GM21447 (cell line): ENCODE data around the gene CD58.
"Not testable (repeated sequence)": the region's sequence is repeated elsewhere in the genome, so short reads cannot be mapped to it uniquely, and the experiment has no call there.

Experiments used
- ATAC-seq: cut with Tn5 transposase; IDR thresholded peaks from one replicate; pipeline ENCODE4 v1.9.1; 2021; ENCODE audit not compliant: unreplicated experiment

CD58 gene

GRCh38 chr1:116572099-116572498 lies 1.3 kb upstream of the CD58 start:
- no peak for ATAC-seq

DNA sequence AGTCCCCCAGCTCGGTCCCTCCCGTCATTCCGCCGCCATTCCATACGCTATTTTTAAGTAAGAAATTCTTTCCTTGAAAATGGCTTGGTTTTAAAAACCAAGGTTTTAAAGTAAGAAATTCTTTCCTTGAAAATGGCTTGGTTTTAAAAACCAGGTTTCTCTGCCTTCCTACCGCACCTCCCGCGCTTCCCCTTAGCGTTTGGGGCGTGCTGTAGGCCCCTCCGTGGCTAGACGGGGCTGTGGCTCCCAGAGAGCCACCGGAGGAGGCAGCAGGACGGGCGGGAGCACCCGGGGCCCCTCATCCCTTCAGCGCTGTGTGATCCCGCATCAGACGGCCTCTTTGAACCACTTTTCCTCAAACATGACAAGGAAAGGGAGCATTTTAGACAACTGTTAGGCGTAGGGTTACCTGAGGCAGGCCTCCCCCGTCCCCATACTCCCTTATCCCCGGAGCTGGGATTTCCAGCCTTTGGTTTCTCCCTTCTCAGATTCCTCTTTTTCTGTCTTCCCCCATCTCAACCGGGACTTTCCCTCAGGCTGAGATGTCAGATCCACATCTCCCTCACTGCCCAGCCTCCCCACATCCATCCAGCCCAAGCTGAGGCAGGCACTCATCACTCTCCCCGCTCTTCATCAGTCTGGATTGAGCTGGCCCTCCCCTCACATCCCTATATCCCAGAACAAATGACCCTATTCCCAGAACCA lies 541 bp upstream of the CD58 start:
- ATAC-seq, result no peak

DNA sequence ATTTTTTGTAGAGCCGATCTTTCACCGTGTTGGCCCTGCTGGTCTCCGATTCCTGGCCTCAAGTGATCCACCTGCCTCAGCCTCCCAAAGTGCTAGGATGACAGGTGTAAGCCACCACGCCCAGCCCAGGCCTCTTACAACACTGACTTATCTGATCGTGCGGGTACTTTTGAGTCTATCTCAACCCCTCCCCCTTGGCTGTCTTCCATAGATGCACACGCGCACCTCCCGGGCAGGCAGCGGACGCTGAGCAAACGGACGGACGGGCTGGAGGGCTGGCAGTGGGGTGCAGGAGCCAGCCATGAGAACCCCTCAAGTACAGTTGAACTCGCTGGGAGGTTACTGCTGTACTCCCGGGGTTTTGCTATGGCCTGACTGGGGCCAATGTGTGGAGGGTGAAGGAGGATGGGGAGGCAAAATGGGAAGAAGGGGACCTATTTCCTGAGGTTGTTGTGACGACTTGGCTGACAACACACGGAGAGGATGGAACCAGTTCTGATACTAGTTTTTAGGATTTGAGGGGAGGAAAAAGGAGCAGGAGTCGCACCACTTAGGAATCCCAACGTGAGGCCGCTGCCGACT lies 959 bp downstream of the CD58 start:
- ATAC-seq, result no peak

DNA sequence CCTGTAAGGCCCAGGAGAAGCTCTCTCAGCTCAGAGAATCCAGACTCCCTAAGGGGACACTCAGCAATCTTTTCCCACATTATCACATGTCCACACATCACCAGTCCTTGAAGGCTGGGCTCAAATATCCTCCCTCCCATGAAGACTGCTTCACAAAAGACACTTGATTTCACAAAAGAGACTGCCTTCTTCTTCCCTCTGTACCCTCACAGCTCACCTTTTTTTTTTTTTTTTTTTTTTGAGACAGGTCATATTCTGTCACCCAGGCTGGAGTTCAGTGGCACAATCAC lies 1.5 kb downstream of the CD58 start:
- ATAC-seq, result no peak

GRCh38 chr1:116568662-116569380 lies 2.0 kb downstream of the CD58 start:
- ATAC-seq, result no peak

- ATAC-seq, result no peak
Observed at GRCh38 chr1:116567790-116568661, 2.8 kb downstream of the CD58 start.

GRCh38 chr1:116565222-116565621 lies 5.6 kb downstream of the CD58 start:
- no peak for ATAC-seq

- ATAC-seq, result no peak
Observed at GRCh38 chr1:116564426-116564825, 6.4 kb downstream of the CD58 start.

DNA sequence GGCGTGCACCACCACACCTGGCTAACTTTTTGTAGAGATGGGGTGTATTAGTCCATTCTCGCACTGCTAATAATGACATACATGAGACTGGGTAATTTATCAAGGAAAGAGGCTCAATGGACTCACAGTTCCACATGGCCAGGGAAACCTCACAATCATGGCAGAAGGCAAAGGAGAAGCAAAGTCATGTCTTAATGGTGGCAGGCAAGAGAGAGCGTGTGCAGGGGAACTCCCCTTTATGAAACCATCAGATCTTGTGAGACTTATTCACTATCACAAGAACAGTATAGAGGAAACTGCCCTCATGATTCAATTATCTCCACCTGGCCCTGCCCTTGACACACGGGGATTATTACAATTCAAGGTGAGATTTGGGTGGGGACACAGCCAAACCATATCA lies 8.4 kb downstream of the CD58 start:
- ATAC-seq, result not testable (repeated sequence)

- no peak for ATAC-seq
Observed at GRCh38 chr1:116561563-116561962, 9.3 kb downstream of the CD58 start.

GRCh38 chr1:116560704-116561490 lies 9.9 kb downstream of the CD58 start:
- no peak for ATAC-seq

GRCh38 chr1:116559304-116559761 lies 11.5 kb downstream of the CD58 start:
- peak; percentile 35 for ATAC-seq

- no peak for ATAC-seq
Observed at GRCh38 chr1:116558571-116558970, 12.3 kb downstream of the CD58 start.

GRCh38 chr1:116558140-116558549 lies 12.7 kb downstream of the CD58 start:
- peak; percentile 20 for ATAC-seq

DNA sequence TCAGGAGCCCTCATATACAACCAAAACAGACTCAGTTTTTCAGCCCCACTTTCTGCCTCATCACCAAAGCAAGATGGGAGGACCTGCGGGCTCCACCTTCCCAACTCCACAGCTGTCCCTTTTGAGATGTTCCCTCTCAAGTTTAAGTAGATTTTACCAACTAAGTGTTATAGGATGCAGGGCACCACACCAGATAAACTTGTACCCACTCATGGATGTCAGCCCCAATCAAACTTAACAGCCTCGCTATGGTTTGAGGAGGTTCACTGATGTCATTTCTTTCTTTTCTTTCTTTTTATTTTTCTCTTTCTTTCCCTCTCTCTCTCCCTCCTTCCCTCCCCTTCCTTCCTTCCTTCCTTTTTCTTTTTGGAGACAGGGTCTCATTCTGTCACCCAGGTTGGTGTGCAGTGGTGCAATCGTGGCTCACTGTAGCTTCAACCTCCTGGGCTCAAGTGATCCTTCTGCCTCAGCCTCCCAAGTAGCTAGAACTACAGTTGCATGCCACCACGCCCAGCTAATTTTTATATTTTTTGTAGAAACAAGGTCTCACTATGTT lies 13.4 kb downstream of the CD58 start:
- ATAC-seq, result no peak

- ATAC-seq, result peak; percentile 55
Observed at GRCh38 chr1:116556289-116557006, 14.4 kb downstream of the CD58 start.

GRCh38 chr1:116554924-116555323 lies 15.9 kb downstream of the CD58 start:
- no peak for ATAC-seq

DNA sequence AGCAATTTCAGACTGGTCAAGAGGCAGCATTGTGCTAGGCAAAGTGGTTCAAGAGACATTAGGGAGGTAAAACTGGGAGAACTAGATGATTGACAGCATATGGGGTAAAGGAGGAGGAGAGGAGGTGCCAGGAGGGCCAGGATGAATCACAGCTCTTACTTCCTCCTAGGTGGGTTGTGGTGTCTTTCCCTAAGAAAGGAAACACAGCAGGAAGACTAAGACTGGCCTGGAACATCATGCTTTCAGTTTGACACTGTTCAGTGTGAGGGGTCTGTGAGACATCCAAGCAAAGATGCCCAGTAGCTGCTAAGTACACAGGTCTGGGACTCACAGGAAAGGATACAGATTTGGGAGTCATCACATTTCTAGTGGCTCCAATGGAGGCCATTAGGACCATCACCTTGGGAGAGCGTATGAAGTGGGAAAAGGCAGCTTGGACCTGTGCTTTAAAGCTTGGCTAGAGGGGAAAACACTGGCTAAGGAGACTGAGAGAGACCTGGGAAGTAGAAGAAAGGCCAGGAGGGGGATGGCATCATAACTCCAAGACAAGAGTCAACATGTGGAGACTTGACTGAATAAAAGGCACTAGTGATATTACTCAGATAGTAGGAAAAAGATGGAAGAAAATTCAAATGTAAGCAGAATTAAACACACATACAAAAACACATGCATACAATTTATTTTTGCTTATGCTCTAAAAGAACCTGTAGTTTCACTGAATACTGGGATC lies 17.3 kb downstream of the CD58 start:
- no peak for ATAC-seq

DNA sequence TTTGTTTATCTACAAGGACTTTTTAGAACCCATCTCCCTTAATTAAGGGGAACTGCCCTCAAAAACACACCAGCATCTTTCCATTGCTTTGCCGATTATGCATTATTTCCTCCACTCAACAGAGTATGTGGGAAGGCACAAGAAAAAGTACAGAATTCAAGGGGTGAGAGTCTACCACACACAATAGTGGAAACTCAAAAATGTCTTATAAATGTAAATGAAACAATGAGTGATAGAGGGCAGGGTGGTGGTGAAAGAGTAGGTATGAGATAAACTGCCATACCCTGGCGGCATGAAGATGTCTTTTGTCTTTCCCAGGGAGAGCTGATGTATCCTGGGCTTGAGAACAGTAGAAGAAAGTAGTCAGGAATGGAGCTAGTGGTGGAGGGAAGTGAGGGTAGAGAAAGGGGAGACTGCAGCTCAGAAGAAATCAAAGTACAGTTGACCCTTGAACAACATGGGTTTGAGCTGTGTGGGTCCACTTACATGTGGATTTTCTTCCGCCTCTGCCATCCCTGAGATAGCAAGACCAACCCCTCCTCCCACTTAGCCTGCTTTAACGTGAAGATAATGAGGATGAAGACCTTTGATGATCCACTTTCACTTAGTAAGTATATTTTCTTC lies 24.4 kb downstream of the CD58 start:
- ATAC-seq, result no peak
